GM18951 (cell line): ENCODE results near the gene BCORL1.

Source experiments
- POLR2A ChIP-seq: IDR thresholded peaks from 4 replicates; pipeline ENCODE4 v1.6.1; 2011; ENCODE audit warnings: mild to moderate bottlenecking; ENCODE audit not compliant: insufficient read length, insufficient read depth; ENCODE audit errors: extremely low read depth
- in situ Hi-C: fragments of 300-500 bp; cut with MboI; formaldehyde crosslinking; loops from one replicate; pipeline ENCODE4 v1.12.0; 2022; ENCODE audit warnings: low sequenced_read_pairs, mixed read lengths, inconsistent platforms; ENCODE audit not compliant: unreplicated experiment

BCORL1 gene

DNA sequence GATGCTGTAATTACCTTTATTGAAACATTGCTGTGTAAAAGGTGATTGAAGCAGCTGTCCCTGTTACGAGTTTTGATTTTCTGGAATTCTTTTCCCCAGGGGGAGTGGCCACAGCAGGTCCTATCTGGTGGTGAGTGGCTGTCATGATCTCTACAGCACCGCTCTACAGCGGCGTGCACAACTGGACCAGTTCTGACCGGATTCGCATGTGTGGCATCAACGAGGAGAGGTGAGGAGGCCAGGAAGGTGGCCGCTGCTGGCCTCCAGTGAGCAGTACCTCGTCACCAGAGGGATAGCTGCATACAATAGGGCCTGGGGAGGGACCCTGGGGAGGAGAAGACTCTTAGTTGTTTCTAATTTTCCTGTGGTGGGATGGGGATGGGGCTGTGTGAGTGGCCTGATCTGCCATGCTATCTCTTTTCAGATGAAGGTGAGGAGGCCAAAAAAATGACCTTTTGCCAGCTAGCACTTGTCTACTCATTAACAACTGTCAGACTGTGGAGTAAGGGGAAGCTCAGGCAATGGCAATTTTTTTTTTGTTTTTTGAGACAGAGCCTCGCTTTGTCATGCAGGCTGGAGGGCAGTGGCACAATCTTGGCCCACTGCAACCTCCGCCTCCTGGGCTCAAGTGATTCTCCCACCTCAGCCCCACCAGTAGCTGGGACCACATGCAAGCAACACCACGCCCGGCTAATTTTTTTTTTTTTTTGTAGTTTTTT is 22.8 kb downstream of the BCORL1 start:
- in situ Hi-C loops, result no loop called here
- no peak for TF ChIP-seq POLR2A

DNA sequence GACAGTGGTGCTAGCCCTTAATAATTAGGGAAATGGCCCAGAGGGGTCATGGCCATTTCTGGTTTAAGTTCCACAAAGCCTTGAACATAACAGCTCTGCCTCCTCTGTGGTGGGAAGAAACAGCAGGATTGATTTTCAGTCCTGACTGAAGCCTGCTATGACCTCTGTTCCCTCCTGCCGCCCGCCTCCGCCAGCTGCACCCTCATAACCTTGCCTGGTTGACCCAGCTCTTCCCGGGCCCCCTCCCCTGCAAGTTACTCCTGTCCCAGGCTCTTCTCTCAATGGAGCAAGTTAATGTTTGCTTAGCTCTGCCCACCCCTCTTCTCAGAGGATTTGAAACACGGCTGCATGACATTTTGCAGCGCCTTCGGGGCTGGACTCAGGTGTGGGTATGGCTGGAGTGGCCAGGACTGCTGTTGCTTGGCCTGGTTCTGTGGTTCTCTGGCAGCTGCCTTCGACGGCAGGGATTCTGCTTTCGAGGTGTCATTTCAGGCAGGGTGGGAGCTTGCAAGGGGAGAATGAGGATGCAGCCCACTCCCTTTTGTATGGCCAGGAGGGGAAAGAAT is 27.3 kb downstream of the BCORL1 start:
- no peak for TF ChIP-seq POLR2A
- in situ Hi-C loops, result no loop called here

DNA sequence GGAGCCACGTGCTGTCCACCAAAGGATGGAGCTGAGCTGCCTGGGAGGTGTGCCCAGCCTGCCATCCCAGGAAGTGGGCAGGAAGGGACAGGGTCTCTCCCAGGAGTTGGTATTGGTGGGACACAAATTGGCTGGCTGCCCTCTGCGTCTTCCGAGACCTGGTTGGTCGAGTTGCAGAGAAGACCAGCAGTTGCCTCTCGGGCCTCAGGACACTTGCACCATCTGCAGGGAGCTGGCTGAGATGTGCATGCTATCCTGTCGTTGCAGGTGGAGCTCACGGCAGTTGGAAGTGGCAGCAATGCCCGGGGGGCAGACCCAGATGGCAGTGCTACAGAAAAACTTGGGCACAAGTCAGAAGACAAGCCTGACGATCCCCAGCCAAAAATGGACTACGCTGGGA is 30.2 kb downstream of the BCORL1 start:
- in situ Hi-C loops, result no loop called here
- TF ChIP-seq POLR2A, result no peak

- in situ Hi-C loops, result no loop called here
- no peak for TF ChIP-seq POLR2A
These were observed 31.2 kb downstream of the BCORL1 start for GRCh38 chrX:130013661-130014060.

- TF ChIP-seq POLR2A, result no peak
- in situ Hi-C loops, result no loop called here
These were observed 31.9 kb downstream of the BCORL1 start for GRCh38 chrX:130014356-130014755.

- no peak for TF ChIP-seq POLR2A
- in situ Hi-C loops, result no loop called here
These were observed 32.3 kb downstream of the BCORL1 start for GRCh38 chrX:130014770-130015169.

GRCh38 chrX:130015181-130015580 is 32.7 kb downstream of the BCORL1 start:
- no peak for TF ChIP-seq POLR2A
- in situ Hi-C loops, result no loop called here

DNA sequence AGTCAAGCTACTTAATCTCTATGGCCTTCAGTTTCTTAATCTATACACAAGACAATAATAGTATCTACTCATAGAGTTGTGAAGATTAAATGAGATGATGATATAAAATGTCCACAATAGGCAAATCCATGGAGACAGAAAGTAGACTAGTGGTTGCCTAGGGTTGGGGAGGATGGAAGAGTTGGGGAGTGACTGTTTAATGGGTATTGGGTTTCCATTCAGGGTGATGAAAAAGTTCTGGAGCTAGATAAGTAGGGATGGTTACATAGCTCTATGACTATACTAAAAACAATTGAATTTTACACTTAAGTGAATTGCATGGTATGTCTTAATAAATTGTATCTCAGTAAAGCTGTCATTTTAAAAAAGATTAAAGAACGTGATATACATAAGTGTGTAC is 35.7 kb downstream of the BCORL1 start:
- TF ChIP-seq POLR2A, result no peak
- in situ Hi-C loops, result no loop called here

- no peak for TF ChIP-seq POLR2A
- in situ Hi-C loops, result no loop called here
These were observed 38.4 kb downstream of the BCORL1 start for GRCh38 chrX:130020661-130021324.

DNA sequence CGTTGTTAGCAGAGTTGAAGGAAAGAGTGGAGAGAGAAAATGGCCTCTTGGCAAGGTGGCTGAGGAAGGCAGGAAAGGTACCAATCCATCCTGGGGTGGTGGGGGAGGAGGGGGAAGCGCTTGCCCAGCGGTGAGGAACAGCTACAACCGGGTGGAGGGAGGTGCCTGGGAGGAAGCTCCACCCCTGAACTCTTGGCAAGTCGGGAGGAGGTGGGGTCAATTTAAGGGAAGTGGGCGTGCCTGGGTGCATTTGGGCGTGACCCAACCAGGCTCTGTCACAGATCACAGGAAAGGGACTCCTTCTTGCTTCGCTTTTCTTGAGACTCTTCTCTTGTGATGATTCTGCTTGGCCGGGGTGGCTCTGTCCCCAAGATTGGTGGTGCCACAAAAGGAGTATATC is 41.7 kb downstream of the BCORL1 start:
- peak; percentile 30 for TF ChIP-seq POLR2A
- in situ Hi-C loops, result no loop called here

- in situ Hi-C loops, result no loop called here
- no peak for TF ChIP-seq POLR2A
These were observed 42.8 kb downstream of the BCORL1 start for GRCh38 chrX:130025256-130025655.

GRCh38 chrX:130027569-130027968 is 45.1 kb downstream of the BCORL1 start:
- in situ Hi-C loops, result no loop called here
- TF ChIP-seq POLR2A, result no peak

- TF ChIP-seq POLR2A, result no peak
- in situ Hi-C loops, result no loop called here
These were observed 45.8 kb downstream of the BCORL1 start for GRCh38 chrX:130028196-130028595.

- in situ Hi-C loops, result no loop called here
These were observed 48.4 kb downstream of the BCORL1 start for GRCh38 chrX:130030826-130031225.

More at GRCh38 chrX:130030826-130031225, 48.4 kb downstream of the BCORL1 start:
- no peak for TF ChIP-seq POLR2A
